GF-D8 (cell line): Measurements from ENCODE around the gene TEX11.
"Not testable (repeated sequence)": the region's sequence is repeated elsewhere in the genome, so short reads cannot be mapped to it uniquely, and the experiment has no call there.

ENCODE experiments used
- DNase-seq: peaks from one replicate; lab custom pipeline; 2025; lab: John Stamatoyannopoulos, UW

TEX11 gene

GRCh38 chrX:70908541-70908940 is at the start of gene TEX11:
Gene TEX11, minus strand, starts transcription at chrX:70908711. Its CDS starts 922 bp downstream, at chrX:70907789.
- DNase-seq = no peak

DNA sequence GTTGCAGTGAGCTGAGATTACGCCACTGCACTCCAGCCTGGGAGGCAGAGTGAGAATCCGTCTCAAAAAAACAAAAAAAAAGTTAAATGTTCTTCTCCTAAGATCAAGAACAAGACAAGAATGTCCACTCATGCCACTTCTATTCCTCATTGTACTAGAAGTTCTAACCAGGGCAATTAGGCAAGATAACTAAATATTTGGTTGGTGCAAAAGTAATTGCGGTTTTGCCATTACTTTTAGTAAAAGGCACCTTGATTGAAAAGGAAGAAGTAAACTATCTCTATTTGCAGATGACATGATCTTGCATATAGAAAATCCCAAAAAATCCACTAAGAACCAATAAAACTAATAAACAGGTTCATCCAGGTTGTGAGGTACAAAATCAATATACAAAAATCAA is 46.4 kb upstream of the TEX11 start:
- no peak for DNase-seq

GRCh38 chrX:70924294-70924911 is 15.9 kb upstream of the TEX11 start:
- DNase-seq = no peak

DNA sequence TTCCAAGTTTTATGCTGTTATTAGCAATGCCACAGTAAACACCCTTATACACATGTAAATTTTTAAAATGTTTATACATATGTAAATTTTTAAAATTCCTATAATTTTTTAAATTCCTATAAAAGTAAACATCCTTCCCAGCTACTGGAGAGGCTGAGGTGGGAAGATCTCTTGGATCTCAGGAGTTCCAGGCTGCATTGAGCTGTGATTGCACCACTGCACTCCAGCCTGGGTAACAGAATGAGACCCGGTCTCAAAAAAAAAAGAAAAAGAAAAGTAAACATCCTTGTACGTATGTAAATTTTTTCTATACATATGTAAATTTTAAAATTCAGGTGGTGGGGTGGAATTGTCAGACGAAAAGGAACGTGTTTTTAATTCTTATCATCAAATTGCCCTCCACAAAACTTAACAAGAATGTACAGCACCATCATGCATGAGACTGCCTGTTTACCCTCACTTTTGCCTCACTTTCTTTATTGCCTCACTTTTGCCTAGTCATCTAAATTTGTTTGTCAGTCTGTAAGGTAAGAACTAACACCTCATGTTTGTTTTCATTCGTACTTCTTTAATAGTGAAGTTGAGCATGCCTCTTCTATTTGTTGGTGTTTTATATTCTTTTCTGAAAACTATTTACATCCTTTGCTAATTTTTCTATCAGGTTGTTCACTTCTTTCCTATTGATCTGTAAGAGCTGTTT is 14.4 kb upstream of the TEX11 start:
- no peak for DNase-seq

DNA sequence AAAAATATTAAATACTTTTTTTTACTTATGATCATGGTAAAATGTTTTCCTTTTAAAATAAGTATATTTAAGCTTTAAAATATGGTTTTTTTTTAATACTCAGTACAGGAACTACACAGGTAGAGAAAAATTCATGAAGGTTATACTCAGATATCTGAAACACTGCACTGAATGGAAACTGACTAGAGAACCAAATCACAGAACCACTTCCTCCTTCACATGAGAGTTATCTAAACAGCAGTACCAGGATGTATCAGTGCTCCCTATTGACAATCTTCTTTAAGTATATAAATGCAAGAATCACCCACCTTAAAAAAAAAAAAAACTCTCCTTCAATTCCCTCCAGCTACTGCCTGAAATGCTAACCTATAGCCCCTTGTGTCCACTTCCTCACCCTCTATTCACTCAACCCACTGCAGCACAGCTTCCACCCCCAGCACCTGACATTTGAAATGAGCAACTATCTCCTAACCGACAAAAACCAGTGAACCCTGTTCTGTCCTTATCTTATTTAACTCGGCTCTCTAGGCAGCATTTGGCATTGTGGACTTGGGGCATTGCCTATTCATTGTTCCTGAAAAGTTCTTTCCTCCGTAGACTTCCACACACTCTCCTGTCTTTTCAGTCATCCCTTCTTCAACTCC is 13.3 kb upstream of the TEX11 start:
- no peak for DNase-seq

GRCh38 chrX:70916754-70917153 is 8.2 kb upstream of the TEX11 start:
- no peak for DNase-seq

- DNase-seq = no peak
These were observed 611 bp downstream of the TEX11 start for GRCh38 chrX:70907900-70908299.

GRCh38 chrX:70901465-70901864 is 7.0 kb downstream of the TEX11 start:
- no peak for DNase-seq

GRCh38 chrX:70890441-70890840 is 18.1 kb downstream of the TEX11 start:
- DNase-seq = not testable (repeated sequence)

- DNase-seq = no peak
These were observed 29.6 kb downstream of the TEX11 start for GRCh38 chrX:70878902-70879301.

DNA sequence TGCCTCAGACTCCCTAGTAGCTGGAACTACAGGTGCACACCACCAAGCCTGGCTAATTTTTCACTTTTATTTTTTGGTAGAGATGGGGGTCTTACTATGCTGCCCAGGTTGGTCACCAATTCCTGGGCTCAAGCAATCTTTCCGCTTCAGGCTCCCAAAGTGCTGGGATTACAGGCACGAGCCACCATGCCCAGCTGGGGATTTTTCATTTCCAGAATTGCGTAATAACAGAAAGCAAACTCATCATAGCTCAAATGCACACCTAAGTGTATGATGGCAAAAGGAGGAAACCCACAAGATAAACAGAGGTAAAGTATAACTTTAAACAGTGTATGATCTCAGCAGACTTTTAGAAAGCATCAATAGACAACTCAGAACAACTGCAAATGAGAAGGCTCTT is 56.2 kb downstream of the TEX11 start:
- DNase-seq = no peak

- DNase-seq = not testable (repeated sequence)
These were observed 64.4 kb downstream of the TEX11 start for GRCh38 chrX:70844081-70844480.

DNA sequence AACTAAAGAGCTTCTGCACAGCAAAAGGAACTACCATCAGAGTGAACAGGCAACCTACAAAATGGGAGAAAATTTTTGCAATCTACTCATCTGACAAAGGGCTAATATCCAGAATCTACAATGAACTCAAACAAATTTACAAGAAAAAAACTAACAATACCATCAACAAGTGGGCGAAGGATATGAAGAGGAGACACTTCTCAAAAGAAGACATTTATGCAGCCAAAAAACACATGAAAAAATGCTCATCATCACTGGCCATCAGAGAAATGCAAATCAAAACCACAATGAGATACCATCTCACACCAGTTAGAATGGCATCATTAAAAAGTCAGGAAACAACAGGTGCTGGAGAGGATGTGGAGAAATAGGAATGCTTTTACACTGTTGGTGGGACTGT is 64.9 kb downstream of the TEX11 start:
- not testable (repeated sequence) for DNase-seq

DNA sequence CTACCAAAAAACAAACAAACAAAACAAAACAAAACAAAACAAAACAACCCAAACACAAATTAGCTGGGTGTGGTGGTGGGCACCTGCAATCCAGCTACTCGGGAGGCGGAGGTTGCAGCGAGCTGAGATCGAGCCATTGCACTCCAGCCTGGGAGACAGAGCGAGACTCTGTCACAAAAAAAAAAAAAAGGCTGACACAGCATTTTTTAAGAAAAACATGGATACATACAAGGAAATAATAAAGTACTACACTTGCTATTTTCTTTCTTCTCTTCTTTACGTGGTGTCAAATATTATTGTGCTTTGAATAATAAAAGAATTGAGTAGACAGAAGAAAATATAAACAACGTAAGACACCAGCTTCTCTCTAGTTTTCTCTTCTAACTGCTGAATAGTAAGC is 73.9 kb downstream of the TEX11 start:
- DNase-seq = no peak

DNA sequence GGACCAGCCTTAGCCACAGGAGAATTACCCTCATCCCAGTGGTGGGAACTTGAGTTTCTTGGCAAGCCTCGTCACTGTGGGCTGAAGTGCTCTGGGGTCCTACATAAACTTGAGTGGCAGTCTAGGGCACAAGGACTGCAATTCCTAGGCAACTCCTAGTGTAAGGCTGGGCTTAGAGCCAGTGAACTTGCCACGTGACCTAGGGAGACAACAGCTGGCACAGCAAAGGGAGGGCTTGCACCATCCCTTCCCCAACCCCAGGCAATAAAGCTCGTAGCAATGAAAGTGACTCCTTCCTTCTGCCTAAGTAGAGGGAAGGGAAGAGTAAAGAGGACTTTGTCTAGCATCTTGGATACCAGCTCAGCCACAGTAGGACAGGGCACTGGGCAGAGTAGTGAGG is 81.8 kb downstream of the TEX11 start:
- no peak for DNase-seq

DNA sequence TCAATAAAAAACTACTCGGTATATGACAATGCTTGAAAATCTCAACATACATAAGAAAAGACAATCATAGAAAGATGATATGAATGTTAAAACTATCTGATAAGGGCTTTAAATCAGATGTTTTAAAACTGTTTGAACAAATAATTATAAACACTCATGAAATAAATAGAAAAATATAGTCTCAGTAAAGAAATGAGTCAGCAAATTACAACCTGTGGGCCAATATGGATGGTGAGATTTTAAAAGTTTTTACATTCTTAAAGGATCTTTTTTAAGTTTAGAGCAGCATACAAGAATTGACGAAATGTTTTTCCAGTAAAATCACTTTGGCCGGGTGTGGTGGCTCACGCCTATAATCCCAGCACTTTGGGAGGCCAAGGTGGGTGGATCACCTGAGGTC is 83.1 kb downstream of the TEX11 start:
- no peak for DNase-seq

DNA sequence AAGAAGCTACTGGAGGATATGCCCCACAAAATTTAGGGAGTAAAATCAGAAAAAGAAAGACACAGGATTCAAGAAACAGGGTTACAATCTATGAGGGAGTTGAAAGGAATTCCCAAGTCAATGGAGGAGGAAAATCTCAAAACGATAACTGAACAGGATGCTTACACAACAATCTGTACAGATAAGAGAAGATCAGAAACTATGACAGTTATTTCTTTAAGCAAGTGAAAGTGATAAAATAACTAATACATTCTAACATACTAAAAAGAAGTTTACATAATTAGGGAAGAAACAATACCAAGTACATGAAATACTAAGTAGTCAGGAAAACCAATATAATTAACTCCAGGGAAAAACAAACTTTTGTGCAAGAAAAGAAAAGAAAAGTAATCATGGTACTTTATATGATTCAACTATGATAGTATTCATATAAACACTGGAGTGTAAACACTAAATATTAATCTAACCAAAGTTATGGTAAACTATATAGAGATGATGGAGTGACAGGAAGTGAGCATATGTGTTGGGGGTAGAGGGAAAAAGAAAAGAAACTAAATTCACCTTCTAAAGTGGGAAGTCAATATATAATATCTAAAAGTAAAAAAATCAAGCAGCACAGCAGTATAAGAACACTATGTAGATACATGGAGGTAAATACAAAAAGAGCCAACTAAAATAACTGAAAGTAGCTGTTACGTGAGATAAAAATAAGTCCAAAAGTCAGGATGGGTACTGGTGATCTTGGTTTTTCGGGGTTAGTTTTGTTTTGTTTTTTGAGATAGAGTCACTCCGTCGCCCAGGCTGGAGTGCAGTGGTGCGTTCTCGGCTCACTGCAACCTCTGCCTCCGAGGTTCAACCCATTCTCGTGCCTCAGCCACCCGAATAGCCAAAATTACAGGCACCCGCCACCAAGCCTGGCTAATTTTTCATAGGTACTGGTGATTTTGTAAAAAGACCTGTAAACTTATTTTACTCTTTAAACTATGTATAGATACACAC is 99.3 kb downstream of the TEX11 start:
- no peak for DNase-seq

DNA sequence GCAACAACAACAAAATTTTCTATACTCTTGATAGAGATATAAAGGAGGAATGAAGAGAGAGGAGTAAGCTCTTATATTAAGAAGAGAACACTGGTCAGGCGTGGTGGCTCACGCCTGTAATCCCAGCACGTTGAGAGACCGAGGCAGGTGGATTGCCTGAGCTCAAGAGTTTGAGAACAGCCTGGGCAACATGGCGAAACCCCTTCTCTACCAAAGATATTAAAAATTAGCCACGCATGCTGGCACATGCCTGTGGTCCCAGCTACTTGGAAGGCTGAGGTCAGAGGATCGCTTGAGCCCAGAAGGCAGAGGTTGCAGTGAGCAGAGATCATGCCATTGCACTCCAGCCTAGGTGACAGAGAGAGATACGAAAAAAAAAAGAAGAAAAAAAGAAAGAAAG is 102.4 kb downstream of the TEX11 start:
- DNase-seq = no peak

DNA sequence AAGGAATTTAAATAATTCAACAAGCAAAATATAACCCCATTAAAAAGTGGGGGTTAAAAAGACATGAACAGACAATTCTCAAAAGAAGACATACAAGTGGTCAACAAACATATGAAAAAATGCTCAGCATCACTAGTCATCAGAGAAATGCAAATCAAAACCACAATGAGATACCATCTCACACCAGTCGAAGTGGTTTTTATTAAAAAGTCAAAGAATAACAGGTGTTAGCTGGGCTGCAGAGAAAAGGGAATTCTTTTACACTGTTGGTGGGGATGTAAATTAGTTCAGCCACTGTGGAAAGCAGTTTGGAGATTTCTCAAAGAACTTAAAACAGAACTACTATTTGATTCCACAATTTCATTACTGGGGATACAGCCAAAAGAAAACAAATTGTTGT is 111.8 kb downstream of the TEX11 start:
- DNase-seq = not testable (repeated sequence)

DNA sequence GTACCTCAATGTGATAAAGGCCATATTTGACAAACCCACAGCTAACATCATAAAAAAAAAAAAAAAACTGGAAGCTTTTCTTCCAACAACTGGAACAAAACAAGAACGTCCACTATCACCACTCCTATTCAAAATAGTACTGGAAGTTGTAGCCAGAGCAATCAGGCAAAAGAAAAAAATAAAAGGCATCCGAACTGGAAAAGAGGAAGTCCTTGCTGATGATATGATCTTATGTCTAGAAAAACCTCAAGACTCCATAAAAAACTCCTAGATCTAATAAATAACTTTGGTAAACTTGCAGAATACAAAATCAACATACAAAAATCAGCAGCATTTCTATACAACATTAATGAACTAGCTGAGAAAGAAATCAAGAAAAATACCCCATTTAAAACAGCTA is 134.3 kb downstream of the TEX11 start:
- no peak for DNase-seq

DNA sequence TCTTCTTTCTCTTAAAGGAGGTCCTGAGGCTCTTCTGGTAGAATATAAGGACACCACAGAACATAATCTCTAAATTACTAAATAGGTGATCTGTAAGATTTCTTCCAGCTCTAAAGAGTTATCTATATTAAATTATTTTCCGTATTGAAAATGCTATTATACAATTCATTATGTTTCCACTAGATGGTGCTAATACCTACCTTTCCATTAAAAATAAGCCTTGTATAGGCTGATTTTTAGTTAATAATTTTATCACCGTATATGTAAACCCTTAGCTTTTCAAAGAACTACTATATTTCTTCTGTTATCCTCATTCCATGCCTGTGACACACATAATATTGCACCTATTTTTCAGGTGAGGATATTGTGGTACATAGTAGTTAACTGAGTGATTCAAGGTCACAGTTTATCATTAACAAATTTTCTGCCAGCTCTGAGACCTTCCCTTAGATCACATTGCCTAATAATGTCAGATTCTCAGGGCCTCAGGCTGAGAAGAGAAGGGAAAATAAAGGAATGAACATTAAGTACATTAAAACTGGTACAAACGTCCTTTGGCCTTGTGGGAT is 138.8 kb downstream of the TEX11 start:
- no peak for DNase-seq

GRCh38 chrX:70762285-70762684 is 146.2 kb downstream of the TEX11 start:
- DNase-seq = no peak
